ENCODE measurements around the gene TRIM41. TPM values are rescaled to one million over a fixed set of nuclear protein-coding genes. Genes with fewer than 3 reads are reported as not detected.

TRIM41 gene
- total and polyA plus RNA-seq, 9 of the 15 experiments (the other 6 are each of a cell fraction or from before 2014, with no cell fraction given), result 1.8 to 47.6 (median 20.9) TPM

DNA sequence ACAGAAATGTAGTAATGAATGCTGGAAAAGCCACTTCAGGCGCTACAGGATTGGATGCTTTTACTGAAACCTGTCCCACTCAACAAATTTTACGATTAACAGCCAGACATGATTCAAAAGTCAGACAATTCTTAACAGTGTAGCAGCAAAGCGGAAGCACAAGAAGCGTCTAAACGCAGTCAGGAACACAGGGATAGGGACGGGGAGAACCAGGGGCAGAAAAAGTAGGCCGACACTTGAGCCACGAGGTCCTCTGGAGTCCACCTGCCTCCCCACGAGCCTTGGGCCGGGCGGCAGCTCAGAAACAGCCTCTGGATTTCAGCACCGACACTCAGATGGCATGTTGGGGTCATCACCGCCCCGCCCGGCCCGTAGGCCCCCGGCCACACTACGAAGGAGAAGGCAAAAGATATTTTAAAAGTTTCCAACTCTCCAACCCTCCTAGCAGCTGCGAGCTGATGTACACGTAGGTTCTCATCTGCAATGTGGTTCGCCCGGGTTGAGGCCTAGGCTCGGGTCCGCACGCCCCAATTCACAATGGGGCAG lies 20.0 kb downstream of the TRIM41 start:
- H3K4me3 ChIP-seq, result peak overlapping the region; percentile 94
- no peaks in the 10 kb centered on the region for H3K9me3 ChIP-seq (replicated peaks; ENCODE audit: control insufficient read depth, insufficient read depth, low read depth, low read length)
- H3K27ac ChIP-seq (ENCODE audit: extremely low read depth, low read depth, low read length), result peak overlapping the region; percentile 99
- intact Hi-C loops (cut with micrococcal nuclease) (no loop called here), in situ Hi-C loops (cut with MboI) (no loop called here)
- no peaks in the 10 kb centered on the region for H3K27me3 ChIP-seq (ENCODE audit: control insufficient read depth in 2 of 2, insufficient read depth in 2 of 2, low read length in 2 of 2)
- H2AFZ ChIP-seq (ENCODE audit: low read depth, low read length), result 0 out of 2 replicates have a peak overlapping the region, but pooled peaks have one; percentile 100
- H3K4me2 ChIP-seq (ENCODE audit: insufficient read depth, low read length), result peak overlapping the region; percentile 93
- POLR2A ChIA-PET, result interaction anchor here (0.7 to 17.5 kb wide), 5 partner anchors 9 to 58 kb away, joined by 3 to 185 read pairs (median 5); partner anchors contain the start of gene TRIM52
- H3K9me1 ChIP-seq (ENCODE audit: control insufficient read depth, insufficient read depth, low read length), result peaks cover 8% of the 10 kb centered on the region
- DNase-seq (ENCODE audit: extremely low read depth in 1 of 4, low spot score in 3 of 4) (peak in 2 of 4 experiments; percentile 30 to 34), ATAC-seq (no peak), FAIRE-seq (no peak)
- BruUV-seq (replicated peaks), result TSS peak; percentile 61
- H4K20me1 ChIP-seq (replicated peaks; ENCODE audit: control insufficient read depth, insufficient read depth, low read length), result peaks cover 45% of the 10 kb centered on the region
- peaks cover 56% of the 10 kb centered on the region for H3K36me3 ChIP-seq (ENCODE audit: control insufficient read depth, insufficient read depth, low read length)
- H3K9ac ChIP-seq (ENCODE audit: insufficient read depth in 1 of 2, low read depth in 2 of 2, low read length in 2 of 2), result peak overlapping the region; percentile 99 to 100
- 0% methylated on average over 24 of the region's 25 CpGs for WGBS (ENCODE audit: insufficient coverage, low coverage, missing lambda C conversion rate)
- CTCF ChIA-PET (ENCODE audit: low intra/inter-chr PET ratio), result no interaction called here
- H3K4me1 ChIP-seq (replicated peaks in 1 of 2; ENCODE audit: control insufficient read depth in 2 of 2, insufficient read depth in 2 of 2, low read length in 2 of 2), result peaks cover 31 to 51% of the 10 kb centered on the region in 2 experiments; a peak in 4 of 5 replicates
- H3K79me2 ChIP-seq (ENCODE audit: control insufficient read depth, insufficient read depth, low read length), result peaks cover 93% of the 10 kb centered on the region
- TF ChIP-seq NFE2L1 (tag; IDR thresholded peaks at IDR 0.05; ENCODE audit: borderline replicate concordance, low read depth) (no peak), REST (IDR thresholded peaks at IDR 0.05; ENCODE audit: borderline replicate concordance) (no peak), REST (CRISPR knock-in tag; IDR thresholded peaks at IDR 0.05; ENCODE audit: low read depth) (no peak), CHD1 (IDR thresholded peaks at IDR 0.05; ENCODE audit: low read length) (peak; percentile 94), FOXK1 (CRISPR knock-in tag; IDR thresholded peaks at IDR 0.05; ENCODE audit: borderline replicate concordance) (0 out of 2 replicates have a peak, but pooled peaks have one; percentile 7), FOXA3 (CRISPR knock-in tag; conservative IDR thresholded peaks at IDR 0.05 in 1 of 2, IDR thresholded peaks at IDR 0.05 in 1 of 2) (0 out of 4 replicates have a peak, but pooled peaks of 1 of the 2 experiments have one; percentile 8), ZNF717 (CRISPR knock-in tag; IDR thresholded peaks at IDR 0.05) (no peak), MED1 (CRISPR knock-in tag; IDR thresholded peaks at IDR 0.05; ENCODE audit: borderline replicate concordance) (0 out of 2 replicates have a peak, but pooled peaks have one; percentile 45), CBFA2T2 (conservative IDR thresholded peaks at IDR 0.05) (no peak), ZNF436 (CRISPR knock-in tag; IDR thresholded peaks at IDR 0.05) (no peak), TEAD4 (IDR thresholded peaks at IDR 0.05; ENCODE audit: low read length) (no peak), TEAD4 (CRISPR knock-in tag; IDR thresholded peaks at IDR 0.05; ENCODE audit: borderline replicate concordance) (peak; percentile 75; the same call in 1 of the 2 replicates), KDM4B (IDR thresholded peaks at IDR 0.05; ENCODE audit: borderline replicate concordance in 2 of 2, low read depth in 1 of 2) (0 out of 4 replicates have a peak, but pooled peaks of 1 of the 2 experiments have one; percentile 2), SRSF3 (IDR thresholded peaks at IDR 0.05; ENCODE audit: insufficient read depth, low read length) (0 out of 2 replicates have a peak, but pooled peaks have one; percentile 19)

Data from K562 (cell line).